ENCODE data around the gene DESI2. TPM values are rescaled to one million over a fixed set of nuclear protein-coding genes. Genes with fewer than 3 reads are reported as not detected.

DESI2 gene
- total RNA-seq, 2 experiments from 2014 or later, result 29.1 to 34.3 TPM

- POLR2A ChIA-PET, result interaction anchor here (1.4 kb wide), 1 partner anchor 13 kb away, joined by 3 read pairs; no protein-coding TSS in a partner anchor
- Mint-ChIP-seq H3K27me3 (ENCODE audit: low read depth) (peaks cover 8% of the 10 kb centered on the region), H3K9me3 (ENCODE audit: insufficient read depth) (no peaks in the 10 kb centered on the region), H3K36me3 (ENCODE audit: low read depth) (no peaks in the 10 kb centered on the region), H3K4me3 (no peak overlapping the region), H3K4me1 (ENCODE audit: low read depth) (no peaks in the 10 kb centered on the region), H3K27ac (no peak overlapping the region)
- CTCF ChIA-PET, result interaction anchor here (1.0 kb wide), 1 partner anchor 12 kb away, joined by 4 read pairs; no protein-coding TSS in a partner anchor
- no peak for DNase-seq
- no peak for ATAC-seq
Measured at GRCh38 chr1:244639561-244639960, 13.4 kb upstream of the DESI2 start.

- H3K27ac Mint-ChIP-seq, result no peak overlapping the region
- DNase-seq (no peak), ATAC-seq (no peak)
- H3K4me3 Mint-ChIP-seq, result no peak overlapping the region
- H3K9me3 Mint-ChIP-seq (ENCODE audit: insufficient read depth), result no peaks in the 10 kb centered on the region
- H3K36me3 Mint-ChIP-seq (ENCODE audit: low read depth), result no peaks in the 10 kb centered on the region
- H3K4me1 Mint-ChIP-seq (ENCODE audit: low read depth), result no peaks in the 10 kb centered on the region
- ChIA-PET CTCF (no interaction called here), POLR2A (no interaction called here)
- peaks cover 8% of the 10 kb centered on the region for H3K27me3 Mint-ChIP-seq (ENCODE audit: low read depth)
Measured at GRCh38 chr1:244640917-244641316, 12.0 kb upstream of the DESI2 start.

DNA sequence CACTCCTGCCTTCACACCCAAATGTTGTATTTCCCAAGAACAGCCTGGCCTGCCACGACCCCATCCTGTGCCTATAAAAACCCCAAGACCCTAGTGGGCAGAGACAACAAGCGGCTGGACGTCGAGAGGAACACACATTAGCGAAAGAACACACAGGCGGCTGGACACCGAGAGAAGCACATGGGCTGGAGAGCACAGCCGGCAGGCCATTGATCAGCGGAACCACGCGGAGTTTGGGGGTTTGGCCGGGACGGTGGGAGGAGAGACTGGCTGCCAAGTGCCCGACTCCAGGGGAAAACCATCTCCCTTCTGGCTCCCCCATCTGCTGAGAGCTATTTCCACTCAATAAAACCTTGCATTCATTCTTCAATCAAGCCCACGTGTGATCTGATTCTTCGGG lies 10.4 kb upstream of the DESI2 start:
- POLR2A ChIA-PET, result no interaction called here
- Mint-ChIP-seq H3K9me3 (ENCODE audit: insufficient read depth) (no peaks in the 10 kb centered on the region), H3K36me3 (ENCODE audit: low read depth) (no peaks in the 10 kb centered on the region), H3K27ac (no peak overlapping the region), H3K4me3 (no peak overlapping the region), H3K4me1 (ENCODE audit: low read depth) (no peaks in the 10 kb centered on the region), H3K27me3 (ENCODE audit: low read depth) (peaks cover 8% of the 10 kb centered on the region)
- ATAC-seq (no peak), DNase-seq (no peak)
- CTCF ChIA-PET, result no interaction called here

DNA sequence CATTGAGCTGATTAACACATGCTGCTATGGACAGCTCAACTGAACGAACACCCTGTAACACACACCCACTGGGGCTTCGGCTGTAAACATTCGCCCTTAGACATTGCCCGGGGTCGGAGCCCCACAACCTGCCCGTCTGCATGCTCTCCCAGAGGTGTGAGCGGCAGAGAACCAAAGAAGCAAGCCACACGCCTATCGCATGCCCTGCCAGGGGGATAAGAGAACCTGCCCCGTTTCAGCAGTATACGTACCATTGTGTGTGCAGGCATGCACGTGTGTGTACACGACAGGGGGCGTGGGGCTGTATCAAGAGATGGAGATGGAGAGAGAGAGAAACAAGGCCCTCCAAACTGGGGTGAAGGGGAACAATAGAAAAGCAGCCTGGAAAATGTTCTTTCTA lies 9.9 kb upstream of the DESI2 start:
- no peak overlapping the region for H3K27ac Mint-ChIP-seq
- CTCF ChIA-PET, result no interaction called here
- H3K36me3 Mint-ChIP-seq (ENCODE audit: low read depth), result no peaks in the 10 kb centered on the region
- H3K4me3 Mint-ChIP-seq, result no peak overlapping the region
- ATAC-seq (no peak), DNase-seq (no peak)
- no peaks in the 10 kb centered on the region for H3K4me1 Mint-ChIP-seq (ENCODE audit: low read depth)
- H3K27me3 Mint-ChIP-seq (ENCODE audit: low read depth), result peaks cover 8% of the 10 kb centered on the region
- POLR2A ChIA-PET, result no interaction called here
- H3K9me3 Mint-ChIP-seq (ENCODE audit: insufficient read depth), result no peaks in the 10 kb centered on the region

DNA sequence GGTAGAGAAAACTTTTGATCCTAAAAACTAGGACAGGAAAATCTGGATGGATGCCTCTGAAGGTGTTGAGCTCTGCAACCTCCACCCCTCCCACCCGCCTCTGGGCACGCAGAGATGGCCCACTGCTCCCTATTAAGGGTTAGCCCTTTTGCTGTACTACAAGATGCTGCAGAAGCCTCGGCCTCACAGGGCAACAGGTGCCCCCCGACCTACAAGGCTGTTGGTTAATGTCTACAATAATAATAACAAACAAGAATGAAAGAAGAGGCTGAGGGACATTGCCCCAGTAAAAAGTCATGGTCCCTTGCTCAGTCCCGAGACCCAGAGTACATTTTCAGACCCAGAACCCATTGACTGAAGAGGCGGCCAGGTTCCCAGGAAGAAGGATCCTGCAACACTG lies 7.5 kb upstream of the DESI2 start:
- CTCF ChIA-PET, result no interaction called here
- POLR2A ChIA-PET, result no interaction called here
- H3K27ac Mint-ChIP-seq, result no peak overlapping the region
- no peaks in the 10 kb centered on the region for H3K4me1 Mint-ChIP-seq (ENCODE audit: low read depth)
- no peaks in the 10 kb centered on the region for H3K36me3 Mint-ChIP-seq (ENCODE audit: low read depth)
- no peak overlapping the region for H3K4me3 Mint-ChIP-seq
- no peaks in the 10 kb centered on the region for H3K9me3 Mint-ChIP-seq (ENCODE audit: insufficient read depth)
- no peak for DNase-seq
- ATAC-seq, result no peak
- H3K27me3 Mint-ChIP-seq (ENCODE audit: low read depth), result peaks cover 8% of the 10 kb centered on the region

DNA sequence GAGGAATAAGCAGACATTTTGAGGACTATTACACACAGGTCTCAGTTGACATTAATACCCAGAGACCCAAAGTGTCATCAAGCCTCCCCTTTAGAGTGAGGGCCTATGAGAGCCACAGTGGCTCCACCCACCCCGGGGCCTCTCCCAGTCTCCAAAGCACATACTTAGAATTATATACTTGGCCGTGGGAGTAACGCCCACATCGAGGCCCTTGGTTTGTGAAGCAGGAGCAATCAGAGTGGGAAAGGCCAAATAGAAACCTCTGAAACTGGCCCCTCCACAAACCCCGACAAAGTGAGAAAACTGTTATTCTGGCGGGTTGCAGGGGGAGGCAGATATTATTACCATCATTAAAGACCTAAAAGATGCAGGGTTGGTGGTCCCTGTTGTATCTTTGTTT lies 7.0 kb upstream of the DESI2 start:
- ChIA-PET CTCF (no interaction called here), POLR2A (no interaction called here)
- no peak overlapping the region for H3K4me3 Mint-ChIP-seq
- no peaks in the 10 kb centered on the region for H3K4me1 Mint-ChIP-seq (ENCODE audit: low read depth)
- H3K27ac Mint-ChIP-seq, result no peak overlapping the region
- H3K27me3 Mint-ChIP-seq (ENCODE audit: low read depth), result peaks cover 5% of the 10 kb centered on the region
- H3K9me3 Mint-ChIP-seq (ENCODE audit: insufficient read depth), result no peaks in the 10 kb centered on the region
- H3K36me3 Mint-ChIP-seq (ENCODE audit: low read depth), result no peaks in the 10 kb centered on the region
- ATAC-seq (no peak), DNase-seq (no peak)

DNA sequence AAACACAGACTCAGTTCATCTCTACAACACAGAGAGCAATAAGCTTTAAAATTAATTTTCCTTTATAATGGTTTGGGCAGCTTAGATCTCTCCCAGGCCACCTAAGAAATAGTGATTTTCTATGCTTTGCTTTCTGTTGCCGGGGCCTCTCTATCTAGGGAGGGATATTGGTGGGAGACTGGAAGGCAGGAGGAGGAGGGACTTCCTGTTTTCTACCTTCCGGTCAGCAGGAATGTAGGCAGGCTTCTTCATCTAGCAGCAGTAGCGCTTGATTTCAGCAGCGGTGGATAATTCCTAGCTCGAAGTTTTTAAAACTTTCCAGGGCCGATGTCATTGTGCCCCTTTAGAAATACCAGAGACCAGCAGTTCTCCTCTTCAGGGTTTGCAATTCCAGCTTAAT lies 5.1 kb upstream of the DESI2 start:
- DNase-seq (no peak), ATAC-seq (no peak)
- Mint-ChIP-seq H3K36me3 (ENCODE audit: low read depth) (peaks cover 2% of the 10 kb centered on the region), H3K27me3 (ENCODE audit: low read depth) (no peaks in the 10 kb centered on the region), H3K27ac (no peak overlapping the region), H3K4me1 (ENCODE audit: low read depth) (peaks cover 10% of the 10 kb centered on the region), H3K4me3 (no peak overlapping the region), H3K9me3 (ENCODE audit: insufficient read depth) (no peaks in the 10 kb centered on the region)
- ChIA-PET CTCF (interaction anchor here (1.2 kb wide), 1 partner anchor 149 kb away, joined by 4 read pairs; no protein-coding TSS in a partner anchor), POLR2A (no interaction called here)

GRCh38 chr1:244651956-244652622 lies 837 bp upstream of the DESI2 start:
- Mint-ChIP-seq H3K36me3 (ENCODE audit: low read depth) (peaks cover 9% of the 10 kb centered on the region), H3K9me3 (ENCODE audit: insufficient read depth) (no peaks in the 10 kb centered on the region), H3K27me3 (ENCODE audit: low read depth) (no peaks in the 10 kb centered on the region), H3K27ac (peak overlapping the region; percentile 84), H3K4me1 (ENCODE audit: low read depth) (peaks cover 14% of the 10 kb centered on the region), H3K4me3 (peak overlapping the region; percentile 80)
- ATAC-seq (no peak), DNase-seq (no peak)
- POLR2A ChIA-PET, result interaction anchor here (0.6 to 2.5 kb wide), 5 partner anchors 13 to 370 kb away, joined by 3 to 13 read pairs (median 4); partner anchors contain the start of gene COX20
- CTCF ChIA-PET, result interaction anchor here (0.6 to 4.2 kb wide), 5 partner anchors 13 to 204 kb away, joined by 3 to 14 read pairs (median 3); no protein-coding TSS in a partner anchor

- Mint-ChIP-seq H3K4me3 (no peak overlapping the region), H3K9me3 (ENCODE audit: insufficient read depth) (no peaks in the 10 kb centered on the region), H3K27me3 (ENCODE audit: low read depth) (no peaks in the 10 kb centered on the region), H3K27ac (no peak overlapping the region), H3K36me3 (ENCODE audit: low read depth) (peaks cover 23% of the 10 kb centered on the region), H3K4me1 (ENCODE audit: low read depth) (peaks cover 17% of the 10 kb centered on the region)
- DNase-seq (no peak), ATAC-seq (no peak)
- ChIA-PET POLR2A (interaction anchor here (0.5 to 2.5 kb wide), 5 partner anchors 36 to 316 kb away, joined by 3 to 8 read pairs (median 4); a partner anchor contains a TSS), CTCF (interaction anchor here (0.7 to 4.2 kb wide), 6 partner anchors 12 to 389 kb away, joined by 3 to 14 read pairs (median 3); no protein-coding TSS in a partner anchor)
Measured at GRCh38 chr1:244653439-244654107, 647 bp downstream of the DESI2 start.

DNA sequence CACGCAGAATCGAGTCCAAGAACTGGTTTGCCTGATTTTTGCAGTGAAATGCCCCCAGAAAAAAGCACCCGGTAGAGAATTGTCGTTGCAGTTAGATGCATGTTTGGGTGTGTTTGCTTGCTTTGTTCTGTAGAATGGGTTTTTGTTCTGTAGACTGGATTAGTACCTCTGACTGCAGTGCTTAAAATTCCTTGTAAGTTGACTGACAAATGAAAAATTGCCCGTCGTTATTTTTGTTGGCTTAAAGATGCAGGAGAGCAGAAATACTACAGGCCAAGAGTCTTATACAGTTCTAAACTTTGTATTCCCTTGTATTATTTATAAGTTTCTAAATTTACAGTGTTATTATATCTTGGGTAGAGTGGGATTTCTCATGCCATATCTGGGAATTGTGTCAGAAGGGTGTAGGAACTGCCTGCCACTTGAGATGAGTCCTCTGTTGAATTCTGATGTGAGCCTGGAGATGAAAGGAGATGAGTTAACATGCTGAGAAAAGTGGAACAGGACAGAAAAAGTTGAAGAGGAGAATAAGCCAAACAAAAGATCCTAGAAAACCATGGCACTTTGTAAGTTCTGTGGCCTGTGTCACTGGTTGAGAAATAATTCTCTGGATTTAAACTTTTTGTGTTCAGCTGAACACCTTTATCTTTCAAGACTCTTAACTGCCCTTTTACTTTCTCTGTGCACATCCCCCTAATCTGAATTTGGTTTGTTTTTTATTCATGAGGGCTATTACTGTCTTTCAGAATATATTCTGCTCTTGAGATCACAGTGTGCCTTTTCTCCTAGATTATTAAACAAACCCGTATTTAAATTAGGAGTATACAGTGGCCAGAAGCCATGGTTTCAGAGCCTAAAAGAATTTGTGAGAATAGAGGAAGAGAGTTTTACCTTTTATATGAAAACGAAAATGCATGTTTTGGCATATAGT lies 1.4 kb downstream of the DESI2 start:
- ChIA-PET POLR2A (interaction anchor here (0.5 to 1.2 kb wide), 3 partner anchors 54 to 315 kb away, joined by 3 to 4 read pairs (median 4); a partner anchor contains a TSS), CTCF (interaction anchor here (1.0 to 4.2 kb wide), 4 partner anchors 11 to 202 kb away, joined by 3 to 14 read pairs (median 4); no protein-coding TSS in a partner anchor)
- no peaks in the 10 kb centered on the region for H3K27me3 Mint-ChIP-seq (ENCODE audit: low read depth)
- H3K36me3 Mint-ChIP-seq (ENCODE audit: low read depth), result peaks cover 27% of the 10 kb centered on the region
- DNase-seq, result no peak
- H3K4me3 Mint-ChIP-seq, result no peak overlapping the region
- ATAC-seq, result no peak
- no peaks in the 10 kb centered on the region for H3K9me3 Mint-ChIP-seq (ENCODE audit: insufficient read depth)
- H3K4me1 Mint-ChIP-seq (ENCODE audit: low read depth), result peaks cover 19% of the 10 kb centered on the region
- H3K27ac Mint-ChIP-seq, result no peak overlapping the region

DNA sequence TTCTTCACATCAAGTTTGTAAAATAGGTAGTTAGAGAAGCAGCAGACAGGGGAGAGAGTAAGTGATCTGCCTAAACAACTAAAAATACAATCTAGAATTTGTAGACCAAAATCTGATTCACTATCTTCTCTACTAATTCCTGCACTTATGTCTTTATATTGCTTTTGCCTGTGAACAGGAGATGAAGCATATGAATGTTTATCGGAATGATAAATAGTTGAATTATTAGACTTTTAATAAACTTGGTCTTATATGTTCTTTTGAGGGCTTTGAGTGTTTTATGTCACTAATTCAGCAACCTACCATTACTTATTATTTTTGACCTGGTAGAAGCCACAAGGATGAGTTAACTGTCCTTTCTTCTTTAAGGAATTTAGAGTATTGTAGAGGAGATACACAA lies 2.3 kb downstream of the DESI2 start:
- CTCF ChIA-PET, result no interaction called here

More for the DNA sequence above, 2.3 kb downstream of the DESI2 start:
- DNase-seq (no peak), ATAC-seq (no peak)
- H3K4me3 Mint-ChIP-seq, result no peak overlapping the region
- peaks cover 20% of the 10 kb centered on the region for H3K4me1 Mint-ChIP-seq (ENCODE audit: low read depth)
- H3K36me3 Mint-ChIP-seq (ENCODE audit: low read depth), result peaks cover 36% of the 10 kb centered on the region
- H3K27ac Mint-ChIP-seq, result no peak overlapping the region
- H3K27me3 Mint-ChIP-seq (ENCODE audit: low read depth), result no peaks in the 10 kb centered on the region
- POLR2A ChIA-PET, result no interaction called here
- no peaks in the 10 kb centered on the region for H3K9me3 Mint-ChIP-seq (ENCODE audit: insufficient read depth)
